GM21737 (cell line): Measurements from ENCODE around the gene KIF18B.
"Not testable (repeated sequence)": the region's sequence is repeated elsewhere in the genome, so short reads cannot be mapped to it uniquely, and the experiment has no call there.

ENCODE experiments used
- ATAC-seq: cut with Tn5 transposase; IDR thresholded peaks from one replicate; pipeline ENCODE4 v1.9.1; 2021; ENCODE audit warnings: mild to moderate bottlenecking, moderate library complexity; ENCODE audit not compliant: unreplicated experiment

KIF18B gene

DNA sequence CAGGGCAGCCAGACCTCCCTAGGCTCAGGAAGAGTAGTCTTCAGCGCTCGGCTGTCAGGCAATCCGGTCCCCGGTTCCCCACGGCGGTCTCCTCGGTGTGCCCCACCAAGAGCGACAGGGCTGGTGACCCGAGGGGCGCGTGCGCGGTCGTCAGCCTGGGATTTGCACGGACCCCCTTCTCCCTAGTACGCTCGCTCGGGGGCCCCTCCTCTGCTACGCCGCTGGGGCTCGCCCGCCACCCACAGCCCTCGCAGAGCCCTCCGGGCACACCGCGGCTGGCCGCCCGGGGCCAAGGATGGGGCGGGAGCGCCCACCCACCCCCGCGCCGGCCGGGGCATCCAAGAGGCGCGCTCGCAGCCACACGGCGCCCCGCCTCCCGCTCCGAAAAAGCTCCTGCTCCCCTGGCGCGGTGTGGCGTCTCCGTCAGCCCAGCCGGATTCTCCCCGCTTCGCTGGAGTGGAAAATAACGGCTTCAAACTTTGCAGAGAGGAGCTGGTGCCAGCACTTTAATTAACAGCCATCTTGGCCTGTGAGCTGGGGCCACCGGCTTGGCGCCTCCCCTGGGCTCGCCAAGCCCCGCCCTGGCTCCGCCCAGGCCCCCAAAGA is 22.7 kb upstream of the KIF18B start:
- no peak for ATAC-seq

DNA sequence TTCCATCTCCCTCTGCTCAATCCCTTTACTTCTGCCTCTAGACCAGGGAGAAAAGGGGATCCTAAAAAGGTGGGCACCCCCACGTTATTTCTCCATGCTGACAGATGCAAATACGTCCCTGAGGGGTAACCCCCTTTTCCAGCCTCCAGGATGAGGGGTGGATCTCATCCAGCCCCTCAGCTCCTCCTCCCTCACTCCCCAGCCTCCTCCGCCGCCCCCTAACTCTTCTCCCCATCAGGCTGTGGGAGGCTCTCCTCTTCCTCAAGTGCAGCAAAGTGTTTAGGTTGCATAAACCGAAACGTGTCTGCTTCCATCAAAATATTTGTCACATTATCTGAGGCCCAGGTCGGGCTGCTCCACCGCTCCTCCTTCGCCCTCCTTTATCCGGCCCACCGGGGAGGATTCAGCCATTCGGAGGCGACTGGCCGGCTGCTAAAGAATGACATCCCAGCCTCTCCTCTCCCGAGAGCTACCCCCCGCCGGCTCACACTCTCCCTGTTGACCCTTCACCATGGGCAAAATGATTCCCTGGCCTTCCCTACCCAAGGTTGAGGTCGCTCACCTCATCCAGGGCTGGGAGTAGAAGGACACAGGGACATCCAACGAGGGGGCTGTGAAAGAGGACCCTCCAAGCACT is 21.7 kb upstream of the KIF18B start:
- no peak for ATAC-seq

DNA sequence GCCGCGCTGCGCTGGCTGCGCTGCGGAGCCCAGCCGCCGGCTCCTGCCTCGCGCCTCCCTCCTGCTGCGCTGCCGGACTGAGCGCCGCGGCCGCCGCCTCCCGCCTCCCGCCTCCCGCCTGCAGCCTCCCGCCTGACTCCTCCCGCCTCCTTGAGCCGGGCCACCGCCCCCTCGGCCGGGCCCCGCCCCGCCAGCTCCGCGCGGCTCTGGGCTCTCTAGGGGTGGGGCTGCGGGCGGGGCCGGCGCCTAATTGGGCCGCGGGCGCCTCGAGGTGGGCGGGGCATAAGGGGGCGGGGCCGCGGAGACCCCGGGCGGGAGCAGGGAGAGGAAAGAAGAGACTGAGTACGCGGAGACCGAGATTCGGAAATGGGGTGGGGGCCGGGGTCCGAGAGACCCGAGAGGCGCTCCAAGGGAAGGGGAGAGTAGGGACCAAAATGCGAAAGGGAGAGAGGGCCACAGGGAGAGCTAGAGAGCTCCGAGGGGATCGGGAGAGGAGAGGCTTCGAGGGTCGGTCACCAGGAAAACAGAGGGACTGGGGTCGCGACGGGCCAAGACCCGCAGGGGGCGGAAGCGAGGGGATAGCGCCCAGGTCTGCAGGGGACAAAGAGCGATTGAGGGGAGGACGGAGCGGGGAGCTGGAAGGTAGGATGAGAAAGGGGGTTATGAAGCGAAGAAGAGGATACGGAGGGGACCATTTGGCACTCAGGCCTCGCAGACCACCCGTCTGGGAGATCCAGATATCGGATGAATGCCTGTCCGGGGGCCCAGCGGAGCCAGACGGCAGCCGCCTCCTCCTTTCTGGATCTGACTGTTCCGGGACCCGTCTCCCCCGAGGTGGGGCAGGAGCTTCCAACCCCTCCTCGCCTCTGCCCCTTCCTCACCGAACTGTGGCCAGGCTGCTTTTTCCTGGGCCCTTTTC is 20.9 kb upstream of the KIF18B start, which contains the start of gene C1QL1:
C1QL1 (minus strand) TSS at position 79 of the 919 bp plus-strand sequence. CDS start 255 bp downstream, outside the sequence.
- peak; percentile 86 for ATAC-seq

DNA sequence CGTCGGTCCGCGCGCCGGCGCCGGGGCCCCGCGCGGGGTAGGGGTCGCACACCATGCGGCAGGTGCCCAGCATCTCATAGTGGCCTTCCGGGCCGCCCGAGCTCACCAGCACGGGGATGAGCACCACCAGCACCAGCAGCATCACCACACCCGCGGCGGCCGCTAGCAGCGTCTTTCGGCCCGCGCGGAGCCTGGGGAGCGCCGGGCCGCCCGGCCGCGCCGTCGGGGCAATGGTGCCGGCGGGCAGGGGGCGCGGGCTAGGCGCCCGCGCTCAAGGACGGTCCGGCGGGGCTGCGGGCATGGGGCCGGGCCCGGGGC is 20.3 kb upstream of the KIF18B start:
- ATAC-seq, result peak; percentile 10

DNA sequence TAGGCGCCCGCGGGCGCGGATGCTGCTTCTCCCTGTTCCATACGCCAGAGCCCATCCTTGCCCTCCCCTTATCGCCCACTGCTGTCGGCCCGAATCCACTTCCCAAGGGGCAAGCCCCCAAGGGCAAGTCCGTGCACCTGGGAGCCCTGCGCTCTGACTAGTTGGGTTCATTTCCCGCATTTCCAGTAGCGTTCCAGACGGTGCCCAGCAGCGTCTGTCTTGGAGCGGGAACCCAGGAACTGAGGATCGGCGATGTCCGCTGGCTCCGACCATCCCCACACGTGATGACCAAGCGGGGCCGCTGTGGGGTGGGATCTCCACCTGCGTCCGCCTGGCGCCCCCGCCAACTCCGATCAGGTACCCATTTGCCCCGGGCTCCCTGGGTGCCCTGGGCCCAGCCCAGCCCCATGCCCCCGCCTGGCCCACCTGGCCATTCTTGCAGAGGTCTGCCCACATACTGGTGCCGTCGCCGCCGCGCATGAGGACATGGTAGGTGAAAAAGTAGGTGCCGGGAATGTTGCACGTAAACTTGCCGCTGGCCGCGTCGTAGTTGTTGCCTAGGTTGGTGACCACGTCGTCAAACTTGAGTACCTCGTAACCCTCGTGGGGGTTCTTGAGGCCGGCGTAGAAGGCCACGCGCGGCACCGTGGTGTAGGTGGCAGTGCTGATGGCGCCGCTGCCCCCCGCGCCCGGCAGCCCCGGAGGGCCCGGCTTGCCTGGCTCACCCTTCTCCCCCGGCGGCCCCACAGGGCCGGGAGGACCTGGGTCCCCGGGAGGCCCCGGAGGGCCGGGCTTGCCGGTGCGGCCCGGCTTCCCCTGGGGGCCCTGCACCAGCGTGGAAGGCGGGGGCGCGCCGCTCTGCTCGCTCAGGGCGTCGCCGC is 19.7 kb upstream of the KIF18B start:
- ATAC-seq, result no peak

DNA sequence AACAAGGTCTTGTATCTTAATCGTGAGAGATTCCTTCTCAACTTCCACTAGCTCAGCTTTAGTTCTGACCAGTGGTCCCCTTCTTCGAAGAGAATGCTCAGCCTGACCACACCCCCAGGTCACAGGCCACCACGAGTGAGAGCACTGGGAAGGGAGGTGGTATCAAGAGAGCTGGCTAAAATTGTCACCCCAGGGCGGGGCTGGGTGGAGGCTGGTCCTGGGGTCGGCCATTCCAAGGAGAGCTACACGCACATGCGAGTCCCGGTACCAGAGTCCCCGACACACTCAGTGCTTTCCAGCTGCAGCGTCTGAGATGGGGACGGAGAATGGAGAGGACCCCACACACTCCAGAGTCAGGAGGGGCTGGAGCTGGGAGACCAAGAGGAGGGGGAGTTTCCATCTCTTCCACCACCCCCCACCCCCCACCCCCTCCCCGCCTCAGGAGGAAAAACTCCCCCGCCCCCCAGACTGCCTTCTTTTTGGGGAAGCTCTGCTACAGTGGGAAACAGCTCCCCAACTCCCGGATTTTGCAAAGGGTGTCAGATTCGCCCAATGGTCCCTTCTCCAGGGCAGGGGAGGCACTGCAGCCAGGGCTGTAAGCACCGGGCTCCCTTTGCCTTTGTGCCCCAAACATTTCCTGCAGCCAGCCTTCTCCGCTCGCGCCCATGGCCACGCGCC is 18.9 kb upstream of the KIF18B start:
- no peak for ATAC-seq

DNA sequence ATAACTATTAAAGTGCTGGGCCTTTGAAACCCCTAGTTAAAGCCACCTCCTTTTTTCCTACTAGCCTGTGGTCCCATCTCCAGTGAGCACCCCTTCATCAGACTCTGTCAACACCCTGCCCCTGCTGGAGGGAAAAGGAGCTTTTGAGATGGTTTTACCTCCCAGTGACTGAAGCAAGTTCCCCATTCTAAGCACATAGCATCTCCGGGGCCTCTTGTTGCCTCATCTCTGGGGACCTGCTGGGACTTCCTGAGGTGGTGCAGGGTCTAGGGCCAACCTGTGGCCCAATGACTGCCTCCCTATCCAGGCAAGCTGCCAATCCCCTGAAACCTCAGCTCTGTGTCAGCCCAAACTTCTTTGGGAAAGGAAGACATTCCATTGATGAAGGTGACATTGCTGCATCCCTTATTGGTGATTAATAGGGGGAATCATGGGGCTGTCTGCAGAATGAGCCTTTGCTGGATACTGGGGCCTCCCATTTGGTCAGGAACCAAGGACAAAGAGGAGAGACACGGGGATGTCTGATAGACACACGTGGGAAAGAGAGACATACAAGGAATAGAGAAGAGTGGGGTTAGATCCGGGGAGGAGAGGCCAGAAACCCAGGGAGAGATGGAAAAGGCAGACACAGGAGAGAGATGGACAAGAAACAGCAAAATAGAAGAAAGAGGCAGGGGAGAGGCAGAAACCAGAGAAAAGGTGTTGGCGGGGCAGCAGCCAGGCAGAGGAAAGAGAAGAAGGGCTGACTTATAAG is 18.1 kb upstream of the KIF18B start:
- ATAC-seq, result no peak

DNA sequence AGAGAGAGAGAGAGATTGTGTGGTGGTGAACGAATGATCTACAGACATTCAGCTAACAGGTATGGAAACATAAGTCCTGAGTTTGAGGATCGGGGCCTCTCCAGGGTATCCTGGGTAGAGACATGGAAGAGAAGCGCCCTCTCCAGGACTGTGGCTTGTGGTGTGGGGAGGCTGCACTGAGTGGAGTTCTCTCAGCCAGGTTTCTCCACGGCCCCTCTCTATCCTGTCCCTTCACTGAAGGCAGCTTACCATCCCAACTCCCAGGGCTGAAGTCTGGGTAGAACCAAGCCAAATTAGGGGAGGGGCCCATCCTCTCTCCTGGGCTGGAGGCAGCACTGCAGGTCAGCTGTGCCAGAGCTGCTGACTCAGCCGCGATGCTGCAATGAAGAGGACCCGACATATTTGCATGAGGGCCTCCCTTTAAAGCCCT is 14.4 kb upstream of the KIF18B start:
- ATAC-seq, result no peak

DNA sequence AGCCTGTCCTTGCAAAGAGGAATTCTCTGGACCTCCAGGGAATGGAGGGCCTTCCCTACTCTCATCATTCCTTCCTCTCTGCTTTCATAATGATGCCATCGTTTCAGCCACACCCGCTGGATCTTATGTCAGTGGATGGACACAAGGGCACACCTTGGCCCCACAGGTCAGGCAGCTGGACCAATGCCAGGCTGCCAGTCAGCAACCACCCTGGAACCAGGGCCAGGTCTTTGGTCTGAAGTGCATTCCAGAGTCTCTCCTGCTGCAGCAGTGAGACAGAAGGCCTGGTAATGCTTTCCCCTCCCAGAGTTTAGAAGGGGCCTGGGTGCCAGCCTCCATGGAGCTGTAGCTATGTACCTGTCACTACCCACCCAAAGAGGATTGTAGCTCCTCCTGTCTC is 13.1 kb upstream of the KIF18B start:
- ATAC-seq, result no peak

DNA sequence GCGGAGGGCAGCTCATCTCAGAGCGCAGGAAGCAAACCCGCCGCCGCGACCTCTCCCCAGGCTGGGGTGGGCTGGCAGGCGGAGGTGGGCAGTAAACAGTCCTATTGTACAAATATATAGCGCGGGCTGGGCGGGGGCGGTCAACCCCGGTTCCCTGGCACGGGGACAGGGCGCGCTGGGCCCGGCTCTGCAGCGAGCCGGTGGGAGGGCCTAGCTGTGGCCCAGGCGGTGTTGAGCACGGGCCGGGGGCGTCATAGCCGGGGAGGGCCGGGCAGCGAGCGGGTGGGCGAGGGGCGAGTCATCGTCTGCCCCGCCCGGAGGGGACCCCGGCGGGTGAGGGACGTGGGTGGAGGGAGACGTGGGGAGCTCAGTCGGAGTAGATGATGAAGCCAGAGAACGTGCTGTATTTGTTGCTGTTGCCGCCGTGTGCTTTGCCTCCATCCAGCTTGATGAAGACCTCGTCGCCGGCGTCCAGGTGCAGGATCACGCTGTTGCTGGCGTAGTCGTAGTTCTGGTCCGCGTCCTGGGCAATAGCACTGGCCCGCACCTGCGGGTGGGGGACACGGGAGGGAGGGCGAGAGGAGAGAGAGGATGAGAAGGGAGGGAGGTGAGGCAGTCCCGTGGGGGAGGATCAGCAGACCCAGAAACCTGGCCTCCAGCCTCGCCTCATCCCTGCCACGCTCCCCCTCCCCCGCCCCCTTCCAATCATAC is 12.4 kb upstream of the KIF18B start:
- no peak for ATAC-seq

DNA sequence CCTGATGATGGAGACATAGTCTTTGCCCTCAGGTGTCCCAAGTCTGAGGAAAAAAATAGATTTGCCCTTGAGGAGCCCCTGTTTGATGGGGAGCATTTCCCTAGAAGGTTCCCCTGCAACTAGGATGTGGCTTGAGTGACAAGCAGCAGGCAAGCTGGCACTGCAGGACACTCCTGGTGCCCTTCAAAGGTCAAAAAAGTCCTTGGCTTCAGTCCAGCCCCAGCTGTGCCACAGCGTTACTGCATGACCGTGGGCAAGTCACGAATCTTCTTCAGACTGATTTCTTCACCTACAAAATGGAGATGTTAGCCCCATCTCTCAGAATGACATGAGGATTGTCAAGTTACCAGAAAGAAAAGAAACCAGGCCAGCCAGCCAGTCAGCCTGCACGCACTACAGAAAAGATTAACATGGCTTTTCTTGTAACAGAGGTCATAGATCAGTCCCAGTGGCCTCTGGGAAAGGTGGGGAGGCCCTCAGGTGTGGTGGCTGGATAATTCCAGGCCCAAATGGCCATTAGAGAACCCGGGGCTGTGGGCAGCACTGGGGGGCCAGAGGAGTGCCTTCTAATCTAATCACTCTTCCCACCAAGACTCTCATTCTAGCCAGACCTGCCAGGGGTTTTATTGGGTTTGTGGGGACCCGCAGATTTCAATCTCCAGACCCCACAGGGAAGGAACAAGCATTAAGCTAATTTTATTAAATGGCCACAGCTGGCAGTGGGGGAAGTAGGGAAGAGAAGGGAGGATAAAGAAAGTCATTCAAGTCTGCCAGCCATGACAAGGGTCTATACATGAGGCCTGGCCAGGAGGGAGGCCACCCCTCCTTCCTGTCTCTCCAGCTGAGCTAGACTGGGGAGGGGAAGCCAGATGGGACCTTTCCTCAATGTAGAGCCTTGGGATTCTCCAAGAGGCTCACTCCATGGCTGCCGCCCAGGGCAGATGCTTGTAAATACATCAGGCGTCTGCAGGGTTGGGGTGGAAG is 9.7 kb upstream of the KIF18B start:
- ATAC-seq, result no peak

DNA sequence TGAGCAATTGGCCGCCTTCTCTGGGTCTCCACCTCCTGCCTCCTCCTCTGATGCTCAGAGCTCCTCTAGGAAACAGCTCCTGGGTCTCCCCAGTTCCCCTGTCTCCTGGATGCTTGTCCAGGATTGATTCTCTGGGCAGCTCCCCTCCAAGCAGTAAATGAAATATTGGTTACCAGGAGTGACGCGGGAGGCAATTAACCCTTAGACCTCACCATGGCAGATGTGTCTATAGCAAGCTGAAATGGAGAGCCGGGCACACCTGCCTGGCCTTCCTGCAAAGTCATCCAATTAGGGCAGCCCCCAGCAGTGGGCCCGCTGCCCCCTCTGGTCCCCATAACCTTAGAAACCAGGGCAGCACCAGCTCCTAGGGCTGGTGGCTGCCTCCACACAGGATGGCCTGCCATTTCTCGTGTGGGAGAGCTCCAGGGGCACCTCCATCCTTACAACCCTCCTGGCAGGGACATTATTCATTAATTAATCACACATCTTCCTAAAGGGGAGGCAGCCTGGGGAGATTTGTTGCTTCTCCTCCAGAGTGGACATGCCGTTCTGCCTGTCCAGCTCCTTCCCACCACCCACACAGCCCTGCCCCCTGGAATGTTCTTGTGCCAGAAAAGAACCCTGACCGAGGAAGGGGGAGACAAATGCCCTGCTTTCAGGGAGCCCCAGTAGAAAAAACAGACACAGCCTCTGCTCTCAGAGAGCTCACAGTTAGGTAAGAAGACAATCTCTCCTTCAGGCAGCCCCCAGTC is 8.3 kb upstream of the KIF18B start:
- no peak for ATAC-seq

DNA sequence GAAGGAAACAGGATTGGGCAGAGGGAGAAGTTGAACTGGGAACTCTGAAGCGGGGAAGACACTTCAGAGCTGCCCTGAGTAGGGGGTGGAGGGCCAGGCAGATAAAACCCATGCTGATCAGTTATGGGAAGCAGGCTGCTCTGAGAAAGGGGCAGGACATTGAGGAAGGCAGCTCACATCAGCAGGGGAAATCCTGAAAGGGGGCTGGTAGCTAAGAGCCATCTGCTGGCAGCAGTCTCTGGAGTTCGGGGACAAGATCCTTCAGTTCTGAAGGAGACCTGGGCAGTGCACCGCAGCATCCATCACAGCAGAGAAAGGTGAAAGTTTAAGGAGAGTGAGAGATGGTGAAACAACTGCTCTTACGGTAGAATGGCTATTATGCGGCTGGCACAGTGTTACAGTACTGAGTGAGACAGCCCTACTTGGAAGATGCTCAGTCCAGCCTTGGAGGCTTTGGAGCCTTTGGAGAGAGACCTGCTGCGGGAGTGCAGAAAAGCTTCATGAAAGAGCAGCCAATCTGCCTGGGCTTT is 5.4 kb upstream of the KIF18B start:
- no peak for ATAC-seq

DNA sequence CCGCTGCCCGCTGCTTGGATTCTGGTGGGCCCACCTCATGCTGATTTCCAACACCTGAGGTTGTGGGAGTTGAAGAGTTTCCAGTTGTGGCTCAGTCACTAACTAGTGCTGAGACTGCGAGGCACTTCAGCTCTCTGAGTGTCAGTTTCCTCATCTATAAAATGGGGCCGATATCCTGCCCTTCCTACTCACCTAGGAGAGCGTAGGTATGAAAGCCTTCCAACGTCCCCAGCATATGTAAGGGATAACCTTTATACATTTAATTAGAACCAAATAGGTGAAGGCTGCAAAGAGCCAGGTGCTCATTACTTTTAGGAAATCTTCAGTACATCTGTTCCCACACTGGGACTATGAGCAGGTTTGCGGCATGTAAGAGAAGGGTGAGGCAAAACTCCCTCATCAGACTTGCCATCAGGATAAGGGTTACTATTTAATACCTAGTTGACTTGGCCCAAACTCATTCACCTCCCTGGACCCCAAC is 782 bp upstream of the KIF18B start:
- no peak for ATAC-seq

DNA sequence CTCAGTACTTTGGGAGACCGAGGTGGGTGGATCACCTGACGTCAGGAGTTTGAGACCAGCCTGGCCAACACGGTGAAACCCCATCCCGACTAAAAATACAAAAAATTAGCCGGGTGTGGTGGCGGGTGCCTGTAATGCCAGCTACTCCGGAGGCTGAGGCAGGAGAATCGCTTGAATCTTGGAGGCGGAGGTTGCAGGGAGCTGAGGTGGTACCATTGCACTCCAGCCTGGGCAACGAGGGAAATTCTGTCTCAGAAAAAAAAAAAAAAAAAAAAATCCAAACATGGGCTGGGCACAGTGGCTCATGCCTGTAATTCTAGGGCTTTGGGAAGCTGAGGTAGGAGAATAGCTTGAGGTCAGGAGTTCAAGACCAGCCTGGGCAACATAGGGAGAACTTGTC is 1.9 kb downstream of the KIF18B start:
- not testable (repeated sequence) for ATAC-seq

DNA sequence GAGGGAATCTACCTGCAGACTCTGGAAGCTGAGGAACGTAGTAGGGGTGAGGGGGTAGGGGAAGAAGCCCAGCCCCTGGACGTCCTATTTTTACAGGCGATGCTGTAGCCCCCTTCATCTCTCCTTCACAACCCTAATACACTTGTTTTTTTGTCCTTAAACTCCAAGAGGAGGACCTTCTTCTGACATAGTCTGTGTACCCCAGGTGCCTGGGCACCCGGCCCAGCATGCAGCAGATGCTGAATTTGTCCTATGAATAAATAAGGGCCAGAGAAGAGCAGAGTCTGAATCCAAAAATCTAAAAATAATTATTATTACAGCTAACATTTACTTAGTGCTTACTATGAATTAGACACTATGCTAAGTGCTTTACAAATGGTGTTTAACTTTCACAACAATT is 5.1 kb downstream of the KIF18B start:
- no peak for ATAC-seq
